Prostate gland (tissue), 2 donors: ENCODE measurements around the gene CALM3. TPM values are rescaled to one million over a fixed set of nuclear protein-coding genes. Genes with fewer than 3 reads are reported as not detected.

Experiments
- DNase-seq: peaks from one replicate; pipeline ENCODE4 v3.0.0-alpha.2; 2019; ENCODE audit warnings: low spot score
- H3K27ac ChIP-seq, 2 donors: fragments of 200-600 bp; sonication (generic); 2 replicates each; pipeline ENCODE4 v1.5.1; 2017 to 2019
- H3K27me3 ChIP-seq: fragments of 200-600 bp; sonication (generic); replicated peaks from 2 replicates; pipeline ENCODE4 v1.5.1; 2019; ENCODE audit not compliant: insufficient read depth
- H3K36me3 ChIP-seq, 2 donors: fragments of 200-600 bp; sonication (generic); 1 replicate in 1 of 2; 2 replicates in 1 of 2; pipeline versions ENCODE4 v1.5.1 to v1.8.1; 2017 to 2019
- H3K4me1 ChIP-seq: fragments of 200-600 bp; sonication (generic); replicated peaks from 2 replicates; pipeline ENCODE4 v1.5.1; 2019
- H3K4me3 ChIP-seq, 2 donors: fragments of 200-600 bp; sonication (generic); 2 replicates each; pipeline ENCODE4 v1.5.1; 2017 to 2019
- H3K9me3 ChIP-seq: fragments of 200-600 bp; sonication (generic); 2 replicates; pipeline ENCODE4 v1.5.1; 2017
- POLR2A ChIP-seq: fragments of 450-650 bp; IDR thresholded peaks from one replicate; pipeline ENCODE4 v1.6.1; 2016; ENCODE audit warnings: antibody characterized with exemption, mild to moderate bottlenecking
- POLR2AphosphoS5 ChIP-seq: sonication (generic); formaldehyde crosslinking; IDR thresholded peaks from one replicate; pipeline ENCODE4 v1.6.1; 2017; ENCODE audit warnings: antibody characterized with exemption
- WGBS: methylation state at CpG from one replicate; pipeline ENCODE4 v1.1.5; 2018; 5-methylcytosine and 5-hydroxymethylcytosine counted together
- intact Hi-C: fragments of 100-400 bp; cut with DNase I; formaldehyde crosslinking; loops from one replicate; pipeline ENCODE4 v1.14.2; 2022
- total RNA-seq, 2 donors: library from RNA; depleted of rRNA; stranded (reverse); fragments of >200 nt; gene quantifications; one replicate each; pipeline ENCODE4 v1.1.0, GENCODE V29; 2016
- TF ChIP-seq, protein P1 (sequence below), 4 experiments: fragments of 200-600 bp in 2 of 4; fragments of 450-650 bp in 2 of 4; sonication (generic) in 2 of 4; IDR thresholded peaks; 1 replicate in 3 of 4; 2 replicates in 1 of 4; pipeline ENCODE4 v1.5.1; 2016 to 2019; ENCODE audit warnings: antibody characterized with exemption in 4 of 4, mild to moderate bottlenecking in 2 of 4, moderate library complexity in 2 of 4

CALM3 gene
- total RNA-seq, 2 donors from 2014 or later = 166 to 171 TPM

DNA sequence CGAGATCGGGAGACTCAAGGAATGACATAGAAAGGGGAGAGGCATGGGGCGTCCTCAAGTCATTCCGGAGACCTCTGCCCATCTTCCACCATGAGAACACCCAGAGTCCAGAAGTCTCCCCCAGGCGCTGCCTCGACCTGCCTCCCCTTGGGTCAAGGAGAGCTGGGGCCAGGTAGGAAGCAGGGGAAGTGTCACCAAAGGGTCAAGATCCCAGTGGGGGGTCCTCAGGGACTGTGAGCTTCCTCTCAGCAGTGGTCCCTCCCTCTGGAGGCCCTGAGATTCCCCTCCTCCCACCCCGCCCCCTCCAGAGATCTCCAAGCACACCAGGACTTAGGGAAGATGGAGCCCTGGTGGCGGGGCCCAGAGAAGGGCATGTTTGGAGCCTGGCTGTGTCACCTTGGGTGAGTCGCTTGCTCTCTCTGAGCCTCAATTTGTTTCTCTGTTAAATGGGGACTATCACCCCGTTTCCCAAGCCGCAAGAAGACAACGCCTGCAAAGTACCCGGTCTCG, 58.9 kb downstream of the CALM3 start:
- 7% methylated on average over 14 of the region's 14 CpGs for WGBS
- H3K27me3 ChIP-seq = no peaks in the 10 kb centered on the region
- intact Hi-C loops = no loop called here
- no peaks in the 10 kb centered on the region for H3K9me3 ChIP-seq
- DNase-seq = no peak
- peak overlapping the region; percentile 48 to 59 for H3K4me3 ChIP-seq
- peak overlapping the region; percentile 65 to 72 for H3K27ac ChIP-seq
- no peaks in the 10 kb centered on the region for H3K36me3 ChIP-seq
- TF ChIP-seq POLR2AphosphoS5 = no peak
- TF ChIP-seq POLR2A = no peak
- TF ChIP-seq, protein P1, sequence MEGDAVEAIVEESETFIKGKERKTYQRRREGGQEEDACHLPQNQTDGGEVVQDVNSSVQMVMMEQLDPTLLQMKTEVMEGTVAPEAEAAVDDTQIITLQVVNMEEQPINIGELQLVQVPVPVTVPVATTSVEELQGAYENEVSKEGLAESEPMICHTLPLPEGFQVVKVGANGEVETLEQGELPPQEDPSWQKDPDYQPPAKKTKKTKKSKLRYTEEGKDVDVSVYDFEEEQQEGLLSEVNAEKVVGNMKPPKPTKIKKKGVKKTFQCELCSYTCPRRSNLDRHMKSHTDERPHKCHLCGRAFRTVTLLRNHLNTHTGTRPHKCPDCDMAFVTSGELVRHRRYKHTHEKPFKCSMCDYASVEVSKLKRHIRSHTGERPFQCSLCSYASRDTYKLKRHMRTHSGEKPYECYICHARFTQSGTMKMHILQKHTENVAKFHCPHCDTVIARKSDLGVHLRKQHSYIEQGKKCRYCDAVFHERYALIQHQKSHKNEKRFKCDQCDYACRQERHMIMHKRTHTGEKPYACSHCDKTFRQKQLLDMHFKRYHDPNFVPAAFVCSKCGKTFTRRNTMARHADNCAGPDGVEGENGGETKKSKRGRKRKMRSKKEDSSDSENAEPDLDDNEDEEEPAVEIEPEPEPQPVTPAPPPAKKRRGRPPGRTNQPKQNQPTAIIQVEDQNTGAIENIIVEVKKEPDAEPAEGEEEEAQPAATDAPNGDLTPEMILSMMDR (IDR thresholded peaks at IDR 0.05) = no peak
- H3K4me1 ChIP-seq = peaks cover 4% of the 10 kb centered on the region

Other genes starting within 250 kb of the CALM3 start
- 10 to 100 TPM; 20.4 to 32.7 TPM for gene CCDC8, start 187.8 kb upstream of the CALM3 start, total RNA-seq
- 1 to 10 TPM in 1 of 2 donors, not detected in 1; 1.6 TPM for gene PNMA8C, start 172.4 kb upstream of the CALM3 start, total RNA-seq
- gene PNMA8A, start 129.8 kb upstream of the CALM3 start, total RNA-seq = 10 to 100 TPM; 17.0 to 26.5 TPM
- gene PNMA8B, start 105.5 kb upstream of the CALM3 start, total RNA-seq = 1 to 10 TPM in 1 of 2 donors, under 1 TPM in 1; 0.96 to 3.1 TPM
- 1 to 10 TPM in 1 of 2 donors, not detected in 1; 2.2 TPM for gene PTGIR, start 23.8 kb downstream of the CALM3 start, total RNA-seq
- gene GNG8, start 34.9 kb downstream of the CALM3 start, total RNA-seq = not detected
- 10 to 100 TPM in 1 of 2 donors, 1 to 10 TPM in 1; 8.6 to 28.1 TPM for gene DACT3, start 59.9 kb downstream of the CALM3 start, total RNA-seq
- 10 to 100 TPM; 38.9 to 41.8 TPM for gene PRKD2, start 115.8 kb downstream of the CALM3 start, total RNA-seq
- gene FKRP, start 144.7 kb downstream of the CALM3 start, total RNA-seq = 10 to 100 TPM; 15.2 to 32.0 TPM
- gene STRN4, start 145.1 kb downstream of the CALM3 start, total RNA-seq = 100 to 1,000 TPM in 1 of 2 donors, 10 to 100 TPM in 1; 80.7 to 221 TPM
- gene SLC1A5, start 187.3 kb downstream of the CALM3 start, total RNA-seq = 100 to 1,000 TPM; 122 to 214 TPM
- 100 to 1,000 TPM; 118 to 141 TPM for gene AP2S1, start 249.5 kb downstream of the CALM3 start, total RNA-seq